Measurements from ENCODE around the gene WDR18.

- no peak for TF ChIP-seq CTCF (IDR thresholded peaks at IDR 0.05)
- no peak for TF ChIP-seq POLR2A (IDR thresholded peaks at IDR 0.05)
Observed at GRCh38 chr19:1038978-1039645, 55.0 kb downstream of the WDR18 start.
